ENCODE results near the gene IMMP2L. TPM values are rescaled to one million over a fixed set of nuclear protein-coding genes. Genes with fewer than 3 reads are reported as not detected.

The IMMP2L gene
- total and polyA plus RNA-seq, 8 donors: 2.5 to 40.8 (median 20.0) TPM; not detected in 1

- no peaks in the 10 kb centered on the region for H3K27me3 ChIP-seq
- no peaks in the 10 kb centered on the region for H3K9me3 ChIP-seq
- TF ChIP-seq POLR2A (IDR thresholded peaks at IDR 0.05) (no peak), POLR2AphosphoS5 (IDR thresholded peaks at IDR 0.05) (no peak), EP300 (IDR thresholded peaks at IDR 0.05) (no peak), CTCF (IDR thresholded peaks at IDR 0.05) (no peak)
- H3K27ac ChIP-seq: no peak overlapping the region
- no peaks in the 10 kb centered on the region for H3K36me3 ChIP-seq
- no peak for DNase-seq
- no peak overlapping the region for H3K4me3 ChIP-seq
- 81 to 94% (median 85%) methylated on average over 3 of the region's 3 CpGs for WGBS, 5 donors
- intact Hi-C loops (cut with DNase I; ENCODE audit: low total_unique reads): no loop called here
- no peaks in the 10 kb centered on the region for H3K4me1 ChIP-seq
Measured at GRCh38 chr7:111162692-111163091, 399.6 kb downstream of the IMMP2L start.

- intact Hi-C loops (cut with DNase I; ENCODE audit: low total_unique reads): no loop called here
- TF ChIP-seq POLR2A (IDR thresholded peaks at IDR 0.05): no peak
- no peak for TF ChIP-seq POLR2AphosphoS5 (IDR thresholded peaks at IDR 0.05)
- TF ChIP-seq CTCF (IDR thresholded peaks at IDR 0.05): no peak
- TF ChIP-seq EP300 (IDR thresholded peaks at IDR 0.05): no peak
- no peaks in the 10 kb centered on the region for H3K4me1 ChIP-seq
- no peak overlapping the region for H3K4me3 ChIP-seq
- no peaks in the 10 kb centered on the region for H3K27me3 ChIP-seq
- no peak for DNase-seq
- H3K9me3 ChIP-seq: no peaks in the 10 kb centered on the region
- no peaks in the 10 kb centered on the region for H3K36me3 ChIP-seq
- H3K27ac ChIP-seq: no peak overlapping the region
Measured at GRCh38 chr7:111160297-111160696, 402.0 kb downstream of the IMMP2L start.

GRCh38 chr7:111159426-111159825 lies 402.9 kb downstream of the IMMP2L start:
- Histone ChIP-seq H3K27ac (no peak overlapping the region), H3K36me3 (no peaks in the 10 kb centered on the region), H3K4me1 (no peaks in the 10 kb centered on the region), H3K27me3 (no peaks in the 10 kb centered on the region), H3K9me3 (no peaks in the 10 kb centered on the region), H3K4me3 (no peak overlapping the region)
- intact Hi-C loops (cut with DNase I; ENCODE audit: low total_unique reads): no loop called here
- no peak for TF ChIP-seq POLR2A (IDR thresholded peaks at IDR 0.05)
- no peak for TF ChIP-seq CTCF (IDR thresholded peaks at IDR 0.05)
- TF ChIP-seq EP300 (IDR thresholded peaks at IDR 0.05): no peak
- TF ChIP-seq POLR2AphosphoS5 (IDR thresholded peaks at IDR 0.05): no peak
- no peak for DNase-seq

GRCh38 chr7:111150709-111151108 lies 411.6 kb downstream of the IMMP2L start:
- Histone ChIP-seq H3K27ac (no peak overlapping the region), H3K27me3 (no peaks in the 10 kb centered on the region), H3K4me1 (no peaks in the 10 kb centered on the region), H3K9me3 (no peaks in the 10 kb centered on the region), H3K4me3 (no peak overlapping the region), H3K36me3 (no peaks in the 10 kb centered on the region)
- no peak for TF ChIP-seq POLR2A (IDR thresholded peaks at IDR 0.05)
- TF ChIP-seq CTCF (IDR thresholded peaks at IDR 0.05): no peak
- no peak for TF ChIP-seq POLR2AphosphoS5 (IDR thresholded peaks at IDR 0.05)
- TF ChIP-seq EP300 (IDR thresholded peaks at IDR 0.05): no peak
- intact Hi-C loops (cut with DNase I; ENCODE audit: low total_unique reads): no loop called here
- 95 to 97% (median 96%) methylated on average over 1 of the region's 1 CpG for WGBS, 5 donors
- no peak for DNase-seq
